Astrocyte of the cerebellum (primary cell): ENCODE measurements around the gene NDST1.

Experiments
- DNase-seq: peaks from one replicate; pipeline ENCODE4 v3.0.0-alpha.2; 2011; ENCODE audit warnings: low read depth
- H3K4me3 ChIP-seq: 2 replicates; pipeline ENCODE4 v1.5.1; 2011; ENCODE audit warnings: mild to moderate bottlenecking, low read depth, low read length, moderate library complexity
- in situ Hi-C: cut with HindIII; loops from 2 replicates; pipeline ENCODE4 v1.10.0; 2017; ENCODE audit warnings: low sequenced_read_pairs
- TF ChIP-seq, protein P1 (sequence below): IDR thresholded peaks from 2 replicates; pipeline ENCODE4 v1.5.1; 2012; ENCODE audit warnings: low read length, low read depth, moderate library complexity, mild to moderate bottlenecking; ENCODE audit errors: missing control alignments

The NDST1 gene

DNA sequence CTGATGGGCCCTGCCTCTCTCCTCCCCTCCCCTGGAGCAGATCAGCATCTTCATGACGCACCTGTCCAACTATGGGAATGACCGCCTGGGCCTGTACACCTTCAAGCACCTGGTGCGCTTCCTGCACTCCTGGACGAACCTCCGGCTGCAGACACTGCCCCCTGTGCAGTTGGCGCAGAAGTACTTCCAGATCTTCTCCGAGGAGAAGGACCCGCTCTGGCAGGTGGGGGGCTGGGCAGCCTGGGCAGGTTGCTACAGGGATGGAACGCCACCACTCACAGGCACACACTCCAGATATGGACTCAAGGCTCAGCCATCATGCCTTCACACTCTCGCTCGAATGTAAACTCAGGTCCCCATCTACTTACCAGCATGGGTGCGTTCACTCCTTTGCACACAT, 32.1 kb downstream of the NDST1 start:
- no peak for DNase-seq
- no peak overlapping the region for H3K4me3 ChIP-seq
- in situ Hi-C loops, result no loop called here
- TF ChIP-seq, protein P1, sequence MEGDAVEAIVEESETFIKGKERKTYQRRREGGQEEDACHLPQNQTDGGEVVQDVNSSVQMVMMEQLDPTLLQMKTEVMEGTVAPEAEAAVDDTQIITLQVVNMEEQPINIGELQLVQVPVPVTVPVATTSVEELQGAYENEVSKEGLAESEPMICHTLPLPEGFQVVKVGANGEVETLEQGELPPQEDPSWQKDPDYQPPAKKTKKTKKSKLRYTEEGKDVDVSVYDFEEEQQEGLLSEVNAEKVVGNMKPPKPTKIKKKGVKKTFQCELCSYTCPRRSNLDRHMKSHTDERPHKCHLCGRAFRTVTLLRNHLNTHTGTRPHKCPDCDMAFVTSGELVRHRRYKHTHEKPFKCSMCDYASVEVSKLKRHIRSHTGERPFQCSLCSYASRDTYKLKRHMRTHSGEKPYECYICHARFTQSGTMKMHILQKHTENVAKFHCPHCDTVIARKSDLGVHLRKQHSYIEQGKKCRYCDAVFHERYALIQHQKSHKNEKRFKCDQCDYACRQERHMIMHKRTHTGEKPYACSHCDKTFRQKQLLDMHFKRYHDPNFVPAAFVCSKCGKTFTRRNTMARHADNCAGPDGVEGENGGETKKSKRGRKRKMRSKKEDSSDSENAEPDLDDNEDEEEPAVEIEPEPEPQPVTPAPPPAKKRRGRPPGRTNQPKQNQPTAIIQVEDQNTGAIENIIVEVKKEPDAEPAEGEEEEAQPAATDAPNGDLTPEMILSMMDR, result no peak

DNA sequence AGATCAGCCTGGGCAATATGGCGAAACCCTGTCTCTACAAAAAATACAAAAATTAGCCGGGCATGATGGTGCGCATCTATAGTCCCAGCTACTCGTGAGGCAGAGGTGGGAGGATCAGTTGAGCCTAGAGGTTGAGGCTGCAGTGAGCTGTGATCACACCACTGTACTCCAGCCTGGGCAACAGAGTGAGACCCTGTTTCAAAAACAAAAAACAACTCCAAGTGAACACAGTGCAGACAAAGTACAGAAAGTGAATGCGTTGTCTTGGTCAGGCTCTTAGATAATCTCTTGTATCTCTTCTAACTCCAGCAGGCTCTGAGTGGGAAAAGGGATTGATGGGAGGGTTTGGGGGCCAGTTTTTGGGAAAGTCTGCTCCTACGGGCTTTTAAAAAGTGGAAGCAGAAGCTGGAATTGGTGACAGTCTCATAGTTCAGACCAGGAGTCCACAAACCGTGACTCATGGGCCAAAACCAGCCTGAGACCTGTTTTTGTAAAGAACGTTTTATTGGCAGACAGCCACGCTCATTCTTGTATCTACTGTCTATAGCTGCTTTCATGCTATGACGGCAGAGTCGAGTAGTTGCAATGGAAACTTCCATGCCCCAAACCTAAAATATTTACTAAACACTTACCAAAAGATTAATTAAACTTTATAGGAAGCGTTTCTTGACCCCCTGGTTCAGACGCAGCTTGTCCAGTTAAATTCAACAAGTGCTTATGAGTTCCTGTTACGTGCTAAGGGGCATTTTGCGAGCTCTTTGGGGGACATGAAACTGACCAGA, 32.9 kb downstream of the NDST1 start:
- in situ Hi-C loops, result no loop called here
- DNase-seq, result peak; percentile 97
- H3K4me3 ChIP-seq, result no peak overlapping the region
- TF ChIP-seq, protein P1, result no peak

DNA sequence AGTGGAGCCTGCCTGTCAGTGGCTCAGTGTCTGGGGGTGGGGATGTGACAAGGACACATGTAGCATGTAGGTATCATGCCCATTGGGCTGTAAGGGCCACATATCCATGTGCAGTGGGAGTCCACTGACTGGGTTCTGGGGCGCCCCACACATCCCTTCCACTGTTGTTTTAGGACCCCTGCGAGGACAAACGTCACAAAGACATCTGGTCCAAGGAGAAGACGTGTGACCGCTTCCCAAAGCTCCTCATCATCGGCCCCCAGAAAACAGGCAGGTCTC, 33.4 kb downstream of the NDST1 start:
- no peak for DNase-seq
- no peak overlapping the region for H3K4me3 ChIP-seq
- in situ Hi-C loops, result no loop called here
- TF ChIP-seq, protein P1, result no peak

DNA sequence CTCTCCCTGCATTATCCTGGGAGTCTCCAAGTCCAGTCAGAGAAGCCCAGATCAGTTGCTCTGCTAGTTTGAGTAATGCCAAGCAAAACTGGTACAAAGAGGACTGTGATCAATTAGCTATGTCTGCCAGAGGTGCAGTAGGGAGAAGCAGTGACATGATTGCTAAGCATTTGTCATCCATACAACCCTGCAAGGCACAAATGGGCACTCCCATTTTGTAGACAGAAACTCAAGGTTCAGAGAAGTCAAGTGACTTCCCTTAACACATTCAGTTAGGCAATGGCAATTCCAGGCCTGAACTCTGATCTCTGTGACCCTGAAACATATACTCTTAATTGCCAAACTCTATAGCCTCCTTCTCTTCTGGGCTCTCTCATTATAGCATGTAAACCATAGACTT, 34.0 kb downstream of the NDST1 start:
- TF ChIP-seq, protein P1, result no peak
- no peak overlapping the region for H3K4me3 ChIP-seq
- in situ Hi-C loops, result no loop called here
- DNase-seq, result no peak

DNA sequence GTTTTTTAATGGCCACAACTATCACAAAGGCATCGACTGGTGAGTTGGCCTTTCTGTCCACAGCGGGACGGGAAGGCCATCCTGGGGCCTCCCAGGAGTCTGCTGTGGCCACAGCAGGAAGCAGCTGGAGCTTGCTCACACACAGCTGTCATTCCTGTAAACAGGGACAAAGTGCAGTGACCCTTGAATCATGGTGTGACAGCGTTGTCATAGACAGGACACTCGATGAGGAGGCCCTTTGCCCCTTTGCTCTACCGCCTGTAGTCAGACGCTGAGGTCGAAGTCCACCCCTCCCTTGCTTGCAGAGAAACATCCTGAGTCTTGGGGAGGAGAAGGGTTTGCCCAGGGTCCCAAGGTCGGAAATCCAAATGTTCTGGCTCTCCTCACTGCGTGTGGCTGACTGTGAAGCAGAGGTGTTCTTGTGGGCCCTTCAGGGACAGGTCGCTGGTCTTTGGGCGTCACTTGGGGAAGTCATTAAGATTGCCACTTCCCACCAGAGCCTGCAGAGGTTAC, 35.1 kb downstream of the NDST1 start:
- in situ Hi-C loops, result no loop called here
- no peak for DNase-seq

DNA sequence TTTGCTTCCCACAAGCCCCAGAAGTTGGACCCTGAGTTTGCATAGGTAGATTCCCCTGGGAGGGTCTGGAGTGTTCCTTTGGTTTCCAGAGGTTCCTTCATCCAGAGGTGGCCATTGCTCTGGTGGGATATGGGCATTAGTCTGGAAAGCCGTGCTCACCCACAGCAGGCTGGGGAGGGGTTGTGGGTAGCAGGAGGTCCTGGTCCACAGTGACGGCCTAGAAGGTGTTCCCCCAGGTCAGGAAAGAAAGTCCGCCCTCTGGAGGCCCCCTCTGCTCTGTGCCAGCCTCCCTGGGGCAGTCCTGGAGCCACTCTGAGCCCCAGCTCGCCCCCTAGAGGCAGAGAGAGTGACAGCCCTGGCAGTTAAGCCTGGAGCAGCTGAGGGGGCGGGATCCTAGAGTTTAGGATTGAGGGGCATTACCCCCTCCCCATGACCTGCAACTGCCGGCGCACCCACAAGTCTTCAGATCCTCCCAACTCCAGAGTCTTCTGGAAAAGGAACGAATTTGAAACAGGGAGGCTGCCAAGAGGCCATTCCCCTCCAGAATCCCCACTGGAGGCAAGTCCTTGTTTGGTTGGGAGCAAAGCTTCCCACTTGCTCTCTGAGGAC, 36.8 kb downstream of the NDST1 start:
- TF ChIP-seq, protein P1, result peak; percentile 83
- no peak for DNase-seq
- in situ Hi-C loops, result loop anchor here (5.0 kb wide), 1 partner anchor 82 kb away; no protein-coding TSS in a partner anchor
- no peak overlapping the region for H3K4me3 ChIP-seq

More for the DNA sequence above, 35.1 kb downstream of the NDST1 start:
- no peak overlapping the region for H3K4me3 ChIP-seq
- TF ChIP-seq, protein P1, result no peak
